Liver (tissue), 9 donors: ENCODE data around the gene MYO1H. TPM values are rescaled to one million over a fixed set of nuclear protein-coding genes. Genes with fewer than 3 reads are reported as not detected.

Experiments
- DNase-seq: peaks from one replicate; pipeline ENCODE4 v3.0.0-alpha.2; 2017; ENCODE audit warnings: low spot score
- H3K27ac ChIP-seq, 2 donors: one replicate each; pipeline ENCODE4 v1.7.0; 2013; ENCODE audit warnings: inconsistent platforms in 2 of 2, low read length in 2 of 2, control low read depth in 1 of 2, low read depth in 1 of 2, mild to moderate bottlenecking in 1 of 2
- H3K27me3 ChIP-seq, 4 donors: one replicate each; pipeline versions ENCODE4 v1.6.1 to v1.7.0; 2013; ENCODE audit warnings: low read length in 3 of 4, inconsistent platforms in 1 of 4, mild to moderate bottlenecking in 1 of 4, moderate library complexity in 1 of 4; ENCODE audit not compliant: control insufficient read depth in 4 of 4, insufficient read depth in 4 of 4
- H3K36me3 ChIP-seq, 4 donors: one replicate each; pipeline versions ENCODE4 v1.6.1 to v1.7.0; 2013; ENCODE audit warnings: low read length in 3 of 4, mild to moderate bottlenecking in 3 of 4, low read depth in 1 of 4, moderate library complexity in 1 of 4; ENCODE audit not compliant: control insufficient read depth in 4 of 4, insufficient read depth in 3 of 4
- H3K4me1 ChIP-seq, 4 donors: one replicate each; pipeline versions ENCODE4 v1.6.1 to v1.7.0; 2013; ENCODE audit warnings: low read length in 3 of 4, mild to moderate bottlenecking in 3 of 4, moderate library complexity in 1 of 4; ENCODE audit not compliant: control insufficient read depth in 4 of 4, insufficient read depth in 4 of 4
- H3K4me3 ChIP-seq, 3 donors: one replicate each; pipeline versions ENCODE4 v1.6.1 to v1.7.0; 2013; ENCODE audit warnings: low read length in 3 of 3, control low read depth in 1 of 3, low read depth in 1 of 3, mild to moderate bottlenecking in 1 of 3
- H3K9ac ChIP-seq, 2 donors: one replicate each; pipeline ENCODE4 v1.7.0; 2013; ENCODE audit warnings: low read length in 2 of 2, mild to moderate bottlenecking in 2 of 2, moderate library complexity in 2 of 2, control low read depth in 1 of 2, low read depth in 1 of 2
- H3K9me3 ChIP-seq, 4 donors: one replicate each; pipeline versions ENCODE4 v1.6.1 to v1.7.0; 2013; ENCODE audit warnings: low read length in 3 of 4; ENCODE audit not compliant: control insufficient read depth in 4 of 4
- ATF3 ChIP-seq: IDR thresholded peaks from 2 replicates; pipeline ENCODE4 v1.6.1; 2016; ENCODE audit warnings: antibody characterized with exemption
- EGR1 ChIP-seq, 2 donors: IDR thresholded peaks; 2 replicates each; pipeline ENCODE4 v1.6.1; 2016 to 2018; ENCODE audit warnings: antibody characterized with exemption in 2 of 2, low read depth in 2 of 2
- FOXA2 ChIP-seq: IDR thresholded peaks from 2 replicates; pipeline ENCODE4 v1.6.1; 2016; ENCODE audit warnings: antibody characterized with exemption
- GABPA ChIP-seq, 2 donors: IDR thresholded peaks in 1 of 2; conservative IDR thresholded peaks in 1 of 2; 2 replicates each; pipeline ENCODE4 v1.6.1; 2016; ENCODE audit warnings: antibody characterized with exemption in 2 of 2, mild to moderate bottlenecking in 1 of 2, moderate library complexity in 1 of 2
- HNF4A ChIP-seq, 2 donors: conservative IDR thresholded peaks; 2 replicates each; pipeline ENCODE4 v1.6.1; 2016; ENCODE audit warnings: antibody characterized with exemption in 2 of 2, mild to moderate bottlenecking in 2 of 2
- HNF4G ChIP-seq: IDR thresholded peaks from 2 replicates; pipeline ENCODE4 v1.6.1; 2016; ENCODE audit warnings: antibody characterized with exemption
- JUND ChIP-seq, 2 donors: IDR thresholded peaks; 2 replicates each; pipeline ENCODE4 v1.6.1; 2016; ENCODE audit warnings: antibody characterized with exemption in 2 of 2
- NR2F2 ChIP-seq: IDR thresholded peaks from 2 replicates; pipeline ENCODE4 v1.6.1; 2016; ENCODE audit warnings: antibody characterized with exemption
- REST ChIP-seq: IDR thresholded peaks from 2 replicates; pipeline ENCODE4 v1.6.1; 2016; ENCODE audit warnings: antibody characterized with exemption, mild to moderate bottlenecking
- RXRA ChIP-seq, 2 donors: IDR thresholded peaks; 2 replicates each; pipeline ENCODE4 v1.6.1; 2017 to 2018; ENCODE audit warnings: antibody characterized with exemption in 2 of 2, mild to moderate bottlenecking in 1 of 2
- SP1 ChIP-seq: IDR thresholded peaks from 2 replicates; pipeline ENCODE4 v1.6.1; 2018; ENCODE audit warnings: antibody characterized with exemption, mild to moderate bottlenecking
- TAF1 ChIP-seq: conservative IDR thresholded peaks from 2 replicates; pipeline ENCODE4 v1.6.1; 2016; ENCODE audit warnings: antibody characterized with exemption, mild to moderate bottlenecking
- YY1 ChIP-seq: IDR thresholded peaks from 2 replicates; pipeline ENCODE4 v1.6.1; 2016; ENCODE audit warnings: antibody characterized with exemption, mild to moderate bottlenecking
- WGBS: extraction: QIAGEN DNeasy Blood & Tissue Kit; methylation state at CpG from one replicate; pipeline ENCODE4 v1.1.7; 2013; 5-methylcytosine and 5-hydroxymethylcytosine counted together
- polyA plus RNA-seq, 2 donors: library from polyadenylated mRNA; stranded (reverse) in 1 of 2; unstranded in 1 of 2; fragments of 200-250 nt in 1 of 2; fragments of >200 nt in 1 of 2; fragmentation: Nextera tagmentation in 1 of 2; extraction: Ambion mirVana in 1 of 2; gene quantifications; one replicate each; pipeline versions ENCODE4 v1.2.1 to v1.2.3, GENCODE V29; 2013 to 2015
- total RNA-seq, 2 donors: library from RNA; depleted of rRNA; stranded (reverse); fragments of >200 nt; gene quantifications; one replicate each; pipeline ENCODE4 v1.2.3, GENCODE V29; 2014
- TF ChIP-seq, protein P1 (sequence below): IDR thresholded peaks from 2 replicates; pipeline ENCODE4 v1.6.1; 2016; ENCODE audit warnings: antibody characterized with exemption
- TF ChIP-seq, protein P2 (sequence below): IDR thresholded peaks from 2 replicates; pipeline ENCODE4 v1.6.1; 2016; ENCODE audit warnings: antibody characterized with exemption
- donor health status: healthy.
- donor health status: healthy.
- donor health status: healthy.
- donor health status: healthy.
- donor health status: healthy.

Gene MYO1H
- total and polyA plus RNA-seq, 4 donors, result not detected

GRCh38 chr12:109345428-109345827 lies 2.3 kb upstream of the MYO1H start:
- DNase-seq, result no peak
- Histone ChIP-seq H3K36me3 (no peaks in the 10 kb centered on the region), H3K4me3 (no peak overlapping the region), H3K9ac (no peak overlapping the region), H3K9me3 (peaks cover 0 to 3% (median 0%) of the 10 kb centered on the region in 4 donors), H3K4me1 (no peaks in the 10 kb centered on the region), H3K27ac (no peak overlapping the region), H3K27me3 (no peaks in the 10 kb centered on the region)
- WGBS, result 90% methylated on average over 2 of the region's 2 CpGs
- TF ChIP-seq YY1, result no peak
- TF ChIP-seq ATF3, result no peak
- TF ChIP-seq FOXA2, result no peak
- TF ChIP-seq NR2F2, result no peak
- TF ChIP-seq REST, result no peak
- TF ChIP-seq JUND (IDR thresholded peaks at IDR 0.05), result no peak
- TF ChIP-seq, protein P1, sequence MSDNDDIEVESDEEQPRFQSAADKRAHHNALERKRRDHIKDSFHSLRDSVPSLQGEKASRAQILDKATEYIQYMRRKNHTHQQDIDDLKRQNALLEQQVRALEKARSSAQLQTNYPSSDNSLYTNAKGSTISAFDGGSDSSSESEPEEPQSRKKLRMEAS, result no peak
- no peak for TF ChIP-seq HNF4G
- no peak for TF ChIP-seq RXRA (IDR thresholded peaks at IDR 0.05)
- TF ChIP-seq, protein P2, sequence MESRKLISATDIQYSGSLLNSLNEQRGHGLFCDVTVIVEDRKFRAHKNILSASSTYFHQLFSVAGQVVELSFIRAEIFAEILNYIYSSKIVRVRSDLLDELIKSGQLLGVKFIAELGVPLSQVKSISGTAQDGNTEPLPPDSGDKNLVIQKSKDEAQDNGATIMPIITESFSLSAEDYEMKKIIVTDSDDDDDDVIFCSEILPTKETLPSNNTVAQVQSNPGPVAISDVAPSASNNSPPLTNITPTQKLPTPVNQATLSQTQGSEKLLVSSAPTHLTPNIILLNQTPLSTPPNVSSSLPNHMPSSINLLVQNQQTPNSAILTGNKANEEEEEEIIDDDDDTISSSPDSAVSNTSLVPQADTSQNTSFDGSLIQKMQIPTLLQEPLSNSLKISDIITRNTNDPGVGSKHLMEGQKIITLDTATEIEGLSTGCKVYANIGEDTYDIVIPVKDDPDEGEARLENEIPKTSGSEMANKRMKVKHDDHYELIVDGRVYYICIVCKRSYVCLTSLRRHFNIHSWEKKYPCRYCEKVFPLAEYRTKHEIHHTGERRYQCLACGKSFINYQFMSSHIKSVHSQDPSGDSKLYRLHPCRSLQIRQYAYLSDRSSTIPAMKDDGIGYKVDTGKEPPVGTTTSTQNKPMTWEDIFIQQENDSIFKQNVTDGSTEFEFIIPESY, result no peak

DNA sequence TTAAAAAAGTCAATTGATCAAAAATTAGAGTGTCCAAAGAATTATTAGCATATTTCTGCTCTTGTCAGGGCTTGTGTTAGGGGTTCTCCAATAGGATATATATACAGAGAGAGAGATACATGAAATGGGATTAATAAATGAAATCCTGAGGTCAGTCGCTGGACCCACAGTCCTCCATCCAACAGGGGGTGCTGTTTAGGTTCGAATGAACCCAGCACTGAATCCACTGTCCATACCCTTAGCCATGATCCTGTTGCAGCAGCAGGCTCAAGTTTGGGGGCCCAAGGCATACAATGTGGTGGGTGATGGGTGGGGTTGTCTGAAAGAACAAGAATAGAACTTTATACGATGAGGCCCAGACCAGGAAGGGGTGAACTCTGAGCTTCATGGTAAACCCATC lies 780 bp upstream of the MYO1H start:
- Histone ChIP-seq H3K27ac (no peak overlapping the region), H3K27me3 (no peaks in the 10 kb centered on the region), H3K4me3 (no peak overlapping the region), H3K36me3 (no peaks in the 10 kb centered on the region), H3K9me3 (peaks cover 0 to 3% (median 0%) of the 10 kb centered on the region in 4 donors), H3K9ac (no peak overlapping the region), H3K4me1 (no peaks in the 10 kb centered on the region)
- DNase-seq, result no peak
- WGBS, result 90% methylated on average over 3 of the region's 3 CpGs
- TF ChIP-seq YY1 (no peak), SP1 (no peak), HNF4A (conservative IDR thresholded peaks at IDR 0.05) (no peak), TAF1 (no peak), REST (no peak), JUND (IDR thresholded peaks at IDR 0.05) (no peak), GABPA (IDR thresholded peaks at IDR 0.05 in 1 of 2, conservative IDR thresholded peaks at IDR 0.05 in 1 of 2) (no peak), HNF4G (no peak), NR2F2 (no peak), RXRA (IDR thresholded peaks at IDR 0.05) (no peak), EGR1 (IDR thresholded peaks at IDR 0.05; ENCODE audit: low read depth in 2 of 2) (no peak)
- TF ChIP-seq, protein P1, result no peak
- TF ChIP-seq, protein P2, result no peak
